Measurements from ENCODE around the gene SRSF2. TPM values are rescaled to one million over a fixed set of nuclear protein-coding genes. Genes with fewer than 3 reads are reported as not detected.

SRSF2 gene
- total and polyA plus RNA-seq, 4 donors = 136 to 251 (median 193) TPM

- Histone ChIP-seq H3K27me3 (ENCODE audit: control insufficient read depth in 3 of 3, insufficient read depth in 3 of 3, low read length in 2 of 3) (no peaks in the 10 kb centered on the region), H3K9ac (ENCODE audit: insufficient read depth in 1 of 2, low read length in 2 of 2) (no peak overlapping the region), H3K4me1 (ENCODE audit: control insufficient read depth in 5 of 5, insufficient read depth in 5 of 5, low read length in 5 of 5) (peaks cover 2 to 11% (median 6%) of the 10 kb centered on the region in 5 donors), H3K27ac (ENCODE audit: low read depth in 1 of 2, low read length in 1 of 2) (no peak overlapping the region), H3K36me3 (ENCODE audit: control insufficient read depth in 4 of 4, insufficient read depth in 4 of 4, low read length in 4 of 4) (peaks cover 48 to 57% (median 52%) of the 10 kb centered on the region in 4 donors), H3K9me3 (ENCODE audit: control insufficient read depth in 4 of 4, insufficient read depth in 3 of 4, low read length in 3 of 4) (no peaks in the 10 kb centered on the region), H3K4me3 (no peak overlapping the region)
- 91 to 95% methylated on average over 9 of the region's 9 CpGs for WGBS, 2 donors
- DNase-seq = no peak
- no peak for TF ChIP-seq CTCF (IDR thresholded peaks at IDR 0.05; ENCODE audit: control extremely low read depth, extremely low read depth)
- ATAC-seq (ENCODE audit: insufficient read depth, low FRiP score) = no peak
Measured at GRCh38 chr17:76720941-76721340, 16.2 kb downstream of the SRSF2 start.

- H3K36me3 ChIP-seq (ENCODE audit: control insufficient read depth in 4 of 4, insufficient read depth in 4 of 4, low read length in 4 of 4) = peaks cover 50 to 57% (median 54%) of the 10 kb centered on the region in 4 donors
- no peak for DNase-seq
Measured at GRCh38 chr17:76720211-76720610, 16.9 kb downstream of the SRSF2 start.

GRCh38 chr17:76718516-76718915 lies 18.6 kb downstream of the SRSF2 start:
- no peak for ATAC-seq (ENCODE audit: insufficient read depth, low FRiP score)
- no peak overlapping the region for H3K9ac ChIP-seq (ENCODE audit: insufficient read depth in 1 of 2, low read length in 2 of 2)
- H3K4me3 ChIP-seq = no peak overlapping the region
- DNase-seq = no peak
- H3K4me1 ChIP-seq (ENCODE audit: control insufficient read depth in 5 of 5, insufficient read depth in 5 of 5, low read length in 5 of 5) = peaks cover 0 to 16% (median 0%) of the 10 kb centered on the region in 5 donors
- peaks cover 52 to 55% (median 53%) of the 10 kb centered on the region in 4 donors for H3K36me3 ChIP-seq (ENCODE audit: control insufficient read depth in 4 of 4, insufficient read depth in 4 of 4, low read length in 4 of 4)
- H3K27ac ChIP-seq (ENCODE audit: low read depth in 1 of 2, low read length in 1 of 2) = no peak overlapping the region
- H3K27me3 ChIP-seq (ENCODE audit: control insufficient read depth in 3 of 3, insufficient read depth in 3 of 3, low read length in 2 of 3) = no peaks in the 10 kb centered on the region
- WGBS, 2 donors = 93 to 97% methylated on average over 16 of the region's 16 CpGs
- no peaks in the 10 kb centered on the region for H3K9me3 ChIP-seq (ENCODE audit: control insufficient read depth in 4 of 4, insufficient read depth in 3 of 4, low read length in 3 of 4)
- no peak for TF ChIP-seq CTCF (IDR thresholded peaks at IDR 0.05; ENCODE audit: control extremely low read depth, extremely low read depth)

More at GRCh38 chr17:76720211-76720610, 16.9 kb downstream of the SRSF2 start:
- Histone ChIP-seq H3K27me3 (ENCODE audit: control insufficient read depth in 3 of 3, insufficient read depth in 3 of 3, low read length in 2 of 3) (no peaks in the 10 kb centered on the region), H3K9ac (ENCODE audit: insufficient read depth in 1 of 2, low read length in 2 of 2) (no peak overlapping the region), H3K4me1 (ENCODE audit: control insufficient read depth in 5 of 5, insufficient read depth in 5 of 5, low read length in 5 of 5) (peaks cover 0 to 14% (median 3%) of the 10 kb centered on the region in 5 donors), H3K27ac (ENCODE audit: low read depth in 1 of 2, low read length in 1 of 2) (no peak overlapping the region), H3K4me3 (no peak overlapping the region), H3K9me3 (ENCODE audit: control insufficient read depth in 4 of 4, insufficient read depth in 3 of 4, low read length in 3 of 4) (no peaks in the 10 kb centered on the region)
- no peak for ATAC-seq (ENCODE audit: insufficient read depth, low FRiP score)
- 94 to 97% methylated on average over 9 of the region's 9 CpGs for WGBS, 2 donors
- TF ChIP-seq CTCF (IDR thresholded peaks at IDR 0.05; ENCODE audit: control extremely low read depth, extremely low read depth) = no peak

GRCh38 chr17:76716839-76717215 lies 20.3 kb downstream of the SRSF2 start:
- Histone ChIP-seq H3K36me3 (ENCODE audit: control insufficient read depth in 4 of 4, insufficient read depth in 4 of 4, low read length in 4 of 4) (peaks cover 42 to 48% (median 45%) of the 10 kb centered on the region in 4 donors), H3K9me3 (ENCODE audit: control insufficient read depth in 4 of 4, insufficient read depth in 3 of 4, low read length in 3 of 4) (no peaks in the 10 kb centered on the region), H3K27me3 (ENCODE audit: control insufficient read depth in 3 of 3, insufficient read depth in 3 of 3, low read length in 2 of 3) (no peaks in the 10 kb centered on the region), H3K4me3 (no peak overlapping the region), H3K9ac (ENCODE audit: insufficient read depth in 1 of 2, low read length in 2 of 2) (no peak overlapping the region), H3K27ac (ENCODE audit: low read depth in 1 of 2, low read length in 1 of 2) (peak overlapping the region; percentile 87 to 90), H3K4me1 (ENCODE audit: control insufficient read depth in 5 of 5, insufficient read depth in 5 of 5, low read length in 5 of 5) (peaks cover 0 to 16% (median 2%) of the 10 kb centered on the region in 5 donors)
- ATAC-seq (ENCODE audit: insufficient read depth, low FRiP score) (no peak), DNase-seq (no peak)
- WGBS, 2 donors = 30 to 47% methylated on average over 6 of the region's 6 CpGs
- no peak for TF ChIP-seq CTCF (IDR thresholded peaks at IDR 0.05; ENCODE audit: control extremely low read depth, extremely low read depth)

All from lung (tissue), 12 donors.